HL-60 (cell line): ENCODE data around the gene DDC.
"Not testable (repeated sequence)": the region's sequence is repeated elsewhere in the genome, so short reads cannot be mapped to it uniquely, and the experiment has no call there.

Experiments used
- POLR2AphosphoS5 ChIP-seq: IDR thresholded peaks from 2 replicates; pipeline ENCODE4 v1.6.1; 2012; ENCODE audit warnings: low read depth
- TF ChIP-seq, protein P1 (sequence below): IDR thresholded peaks from one replicate; pipeline ENCODE4 v1.5.1; 2011; ENCODE audit warnings: low read length, control low read depth, inconsistent platforms; ENCODE audit not compliant: insufficient read depth
- TF ChIP-seq, protein P2 (sequence below): IDR thresholded peaks from 2 replicates; pipeline ENCODE4 v1.6.1; 2012; ENCODE audit warnings: low read depth; ENCODE audit not compliant: insufficient replicate concordance

DNA sequence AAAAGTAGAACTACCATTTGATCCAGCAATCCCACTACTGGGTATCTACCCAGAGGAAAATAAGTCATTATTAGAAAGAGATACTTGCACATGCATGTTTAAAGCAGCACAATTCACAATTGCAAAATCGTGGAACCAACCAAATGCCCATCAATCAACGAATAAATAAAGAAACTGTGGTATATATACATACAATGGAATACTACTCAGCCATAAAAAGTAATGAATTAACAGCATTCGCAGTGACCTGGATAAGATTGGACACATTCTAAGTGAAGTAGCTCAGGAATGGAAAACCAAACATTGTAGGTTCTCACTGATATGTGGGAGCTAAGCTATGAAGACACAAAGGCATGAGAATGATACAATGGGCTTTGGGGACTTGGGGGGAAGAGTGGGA lies 45.9 kb downstream of the DDC start:
- TF ChIP-seq, protein P1, sequence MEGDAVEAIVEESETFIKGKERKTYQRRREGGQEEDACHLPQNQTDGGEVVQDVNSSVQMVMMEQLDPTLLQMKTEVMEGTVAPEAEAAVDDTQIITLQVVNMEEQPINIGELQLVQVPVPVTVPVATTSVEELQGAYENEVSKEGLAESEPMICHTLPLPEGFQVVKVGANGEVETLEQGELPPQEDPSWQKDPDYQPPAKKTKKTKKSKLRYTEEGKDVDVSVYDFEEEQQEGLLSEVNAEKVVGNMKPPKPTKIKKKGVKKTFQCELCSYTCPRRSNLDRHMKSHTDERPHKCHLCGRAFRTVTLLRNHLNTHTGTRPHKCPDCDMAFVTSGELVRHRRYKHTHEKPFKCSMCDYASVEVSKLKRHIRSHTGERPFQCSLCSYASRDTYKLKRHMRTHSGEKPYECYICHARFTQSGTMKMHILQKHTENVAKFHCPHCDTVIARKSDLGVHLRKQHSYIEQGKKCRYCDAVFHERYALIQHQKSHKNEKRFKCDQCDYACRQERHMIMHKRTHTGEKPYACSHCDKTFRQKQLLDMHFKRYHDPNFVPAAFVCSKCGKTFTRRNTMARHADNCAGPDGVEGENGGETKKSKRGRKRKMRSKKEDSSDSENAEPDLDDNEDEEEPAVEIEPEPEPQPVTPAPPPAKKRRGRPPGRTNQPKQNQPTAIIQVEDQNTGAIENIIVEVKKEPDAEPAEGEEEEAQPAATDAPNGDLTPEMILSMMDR, result not testable (repeated sequence)
- TF ChIP-seq, protein P2, sequence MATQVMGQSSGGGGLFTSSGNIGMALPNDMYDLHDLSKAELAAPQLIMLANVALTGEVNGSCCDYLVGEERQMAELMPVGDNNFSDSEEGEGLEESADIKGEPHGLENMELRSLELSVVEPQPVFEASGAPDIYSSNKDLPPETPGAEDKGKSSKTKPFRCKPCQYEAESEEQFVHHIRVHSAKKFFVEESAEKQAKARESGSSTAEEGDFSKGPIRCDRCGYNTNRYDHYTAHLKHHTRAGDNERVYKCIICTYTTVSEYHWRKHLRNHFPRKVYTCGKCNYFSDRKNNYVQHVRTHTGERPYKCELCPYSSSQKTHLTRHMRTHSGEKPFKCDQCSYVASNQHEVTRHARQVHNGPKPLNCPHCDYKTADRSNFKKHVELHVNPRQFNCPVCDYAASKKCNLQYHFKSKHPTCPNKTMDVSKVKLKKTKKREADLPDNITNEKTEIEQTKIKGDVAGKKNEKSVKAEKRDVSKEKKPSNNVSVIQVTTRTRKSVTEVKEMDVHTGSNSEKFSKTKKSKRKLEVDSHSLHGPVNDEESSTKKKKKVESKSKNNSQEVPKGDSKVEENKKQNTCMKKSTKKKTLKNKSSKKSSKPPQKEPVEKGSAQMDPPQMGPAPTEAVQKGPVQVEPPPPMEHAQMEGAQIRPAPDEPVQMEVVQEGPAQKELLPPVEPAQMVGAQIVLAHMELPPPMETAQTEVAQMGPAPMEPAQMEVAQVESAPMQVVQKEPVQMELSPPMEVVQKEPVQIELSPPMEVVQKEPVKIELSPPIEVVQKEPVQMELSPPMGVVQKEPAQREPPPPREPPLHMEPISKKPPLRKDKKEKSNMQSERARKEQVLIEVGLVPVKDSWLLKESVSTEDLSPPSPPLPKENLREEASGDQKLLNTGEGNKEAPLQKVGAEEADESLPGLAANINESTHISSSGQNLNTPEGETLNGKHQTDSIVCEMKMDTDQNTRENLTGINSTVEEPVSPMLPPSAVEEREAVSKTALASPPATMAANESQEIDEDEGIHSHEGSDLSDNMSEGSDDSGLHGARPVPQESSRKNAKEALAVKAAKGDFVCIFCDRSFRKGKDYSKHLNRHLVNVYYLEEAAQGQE, result not testable (repeated sequence)
- TF ChIP-seq POLR2AphosphoS5, result not testable (repeated sequence)
